Measurements from ENCODE around the gene CREB3L1. TPM values are rescaled to one million over a fixed set of nuclear protein-coding genes. Genes with fewer than 3 reads are reported as not detected.

The CREB3L1 gene
- total RNA-seq, 1 donor from 2014 or later, result 0.53 TPM

DNA sequence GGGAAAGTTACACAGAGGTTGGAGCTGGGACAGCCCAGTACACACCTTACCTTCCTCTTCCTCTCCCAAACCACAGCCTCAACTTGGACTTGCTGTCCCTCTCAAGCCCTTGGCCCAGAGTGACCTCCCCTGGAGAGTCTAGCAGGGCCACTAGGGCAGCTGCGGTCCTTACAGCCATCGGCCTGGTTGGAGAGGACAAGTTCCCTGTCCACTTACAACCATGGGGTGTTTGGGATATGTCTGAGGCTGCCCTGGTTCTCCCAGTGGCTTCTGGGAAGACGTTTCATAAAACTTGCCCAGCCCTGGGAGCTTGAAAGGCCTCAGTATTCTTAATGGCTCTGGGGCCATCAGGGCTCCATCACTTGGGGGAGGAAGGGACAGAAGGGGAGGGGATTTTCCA, 56.7 kb downstream of the CREB3L1 start:
- DNase-seq (ENCODE audit: low read depth), result no peak
- TF ChIP-seq, protein P1, sequence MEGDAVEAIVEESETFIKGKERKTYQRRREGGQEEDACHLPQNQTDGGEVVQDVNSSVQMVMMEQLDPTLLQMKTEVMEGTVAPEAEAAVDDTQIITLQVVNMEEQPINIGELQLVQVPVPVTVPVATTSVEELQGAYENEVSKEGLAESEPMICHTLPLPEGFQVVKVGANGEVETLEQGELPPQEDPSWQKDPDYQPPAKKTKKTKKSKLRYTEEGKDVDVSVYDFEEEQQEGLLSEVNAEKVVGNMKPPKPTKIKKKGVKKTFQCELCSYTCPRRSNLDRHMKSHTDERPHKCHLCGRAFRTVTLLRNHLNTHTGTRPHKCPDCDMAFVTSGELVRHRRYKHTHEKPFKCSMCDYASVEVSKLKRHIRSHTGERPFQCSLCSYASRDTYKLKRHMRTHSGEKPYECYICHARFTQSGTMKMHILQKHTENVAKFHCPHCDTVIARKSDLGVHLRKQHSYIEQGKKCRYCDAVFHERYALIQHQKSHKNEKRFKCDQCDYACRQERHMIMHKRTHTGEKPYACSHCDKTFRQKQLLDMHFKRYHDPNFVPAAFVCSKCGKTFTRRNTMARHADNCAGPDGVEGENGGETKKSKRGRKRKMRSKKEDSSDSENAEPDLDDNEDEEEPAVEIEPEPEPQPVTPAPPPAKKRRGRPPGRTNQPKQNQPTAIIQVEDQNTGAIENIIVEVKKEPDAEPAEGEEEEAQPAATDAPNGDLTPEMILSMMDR (IDR thresholded peaks at IDR 0.05; ENCODE audit: insufficient read depth, low read length, severe bottlenecking), result no peak
- Histone ChIP-seq H3K4me3 (ENCODE audit: low read depth, low read length) (no peak overlapping the region), H3K36me3 (ENCODE audit: control insufficient read depth, insufficient read depth, low read length) (no peaks in the 10 kb centered on the region), H3K27me3 (ENCODE audit: control insufficient read depth, insufficient read depth, low read length) (peaks cover 26% of the 10 kb centered on the region)
- FAIRE-seq, result no peak

DNA sequence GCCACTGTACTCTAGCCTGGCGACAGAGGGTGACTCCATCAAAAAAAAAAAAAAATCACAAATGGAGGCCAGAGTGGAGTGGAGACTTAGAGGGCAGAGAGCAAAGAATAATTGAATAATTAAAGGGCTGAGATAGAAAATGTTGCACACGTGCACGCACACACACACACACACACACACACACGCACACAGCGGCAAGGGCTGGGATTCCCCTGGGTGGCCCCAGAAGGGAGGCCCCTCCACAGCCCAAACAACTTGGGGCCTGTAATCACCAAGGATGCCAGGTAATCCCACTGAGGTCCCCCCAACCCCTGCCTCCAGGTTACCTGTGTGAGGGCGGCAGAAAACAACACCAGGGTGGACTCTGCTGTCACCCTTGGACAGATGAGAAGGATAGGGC, 57.8 kb downstream of the CREB3L1 start:
- TF ChIP-seq, protein P1 (IDR thresholded peaks at IDR 0.05; ENCODE audit: insufficient read depth, low read length, severe bottlenecking), result no peak
- H3K27me3 ChIP-seq (ENCODE audit: control insufficient read depth, insufficient read depth, low read length), result peaks cover 24% of the 10 kb centered on the region
- H3K4me3 ChIP-seq (ENCODE audit: low read depth, low read length), result no peak overlapping the region
- H3K36me3 ChIP-seq (ENCODE audit: control insufficient read depth, insufficient read depth, low read length), result no peaks in the 10 kb centered on the region
- no peak for FAIRE-seq
- DNase-seq (ENCODE audit: low read depth), result no peak

DNA sequence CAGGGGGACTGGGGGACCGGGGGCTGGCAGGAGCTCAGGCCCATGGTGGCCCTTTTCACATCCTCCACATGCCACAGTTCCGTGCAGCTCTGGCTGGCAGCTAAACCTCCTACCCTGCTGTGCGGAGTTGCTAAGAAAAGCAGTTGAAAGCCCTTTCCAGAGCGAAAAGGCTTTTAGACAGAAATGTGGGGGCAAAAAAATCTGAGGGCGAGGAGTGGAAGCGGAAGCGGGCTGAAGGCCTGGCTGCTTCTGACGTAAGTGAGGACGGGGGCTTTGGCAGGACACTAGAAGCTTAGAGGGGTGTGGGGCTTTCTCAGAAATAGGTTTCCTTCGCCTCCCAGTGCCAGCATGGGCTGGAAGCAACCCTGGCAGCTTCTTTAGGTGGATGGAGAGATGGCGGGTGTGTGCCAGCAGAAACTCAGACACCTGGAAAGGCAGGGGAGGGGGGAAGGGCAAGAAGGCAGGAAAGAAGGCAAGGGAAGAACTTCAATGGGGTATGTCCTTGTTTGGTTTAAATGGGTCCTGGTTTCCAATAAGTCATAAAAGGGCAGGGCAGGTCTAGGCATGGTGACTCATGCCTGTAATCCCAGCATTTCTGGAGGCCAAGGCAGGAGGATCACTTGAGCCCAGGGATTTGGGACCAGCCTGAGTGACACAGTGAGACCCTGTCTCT, 58.6 kb downstream of the CREB3L1 start:
- FAIRE-seq (no peak), DNase-seq (ENCODE audit: low read depth) (peak; percentile 26)
- H3K27me3 ChIP-seq (ENCODE audit: control insufficient read depth, insufficient read depth, low read length), result peaks cover 18% of the 10 kb centered on the region
- no peaks in the 10 kb centered on the region for H3K36me3 ChIP-seq (ENCODE audit: control insufficient read depth, insufficient read depth, low read length)
- no peak overlapping the region for H3K4me3 ChIP-seq (ENCODE audit: low read depth, low read length)
- TF ChIP-seq, protein P1 (IDR thresholded peaks at IDR 0.05; ENCODE audit: insufficient read depth, low read length, severe bottlenecking), result no peak

DNA sequence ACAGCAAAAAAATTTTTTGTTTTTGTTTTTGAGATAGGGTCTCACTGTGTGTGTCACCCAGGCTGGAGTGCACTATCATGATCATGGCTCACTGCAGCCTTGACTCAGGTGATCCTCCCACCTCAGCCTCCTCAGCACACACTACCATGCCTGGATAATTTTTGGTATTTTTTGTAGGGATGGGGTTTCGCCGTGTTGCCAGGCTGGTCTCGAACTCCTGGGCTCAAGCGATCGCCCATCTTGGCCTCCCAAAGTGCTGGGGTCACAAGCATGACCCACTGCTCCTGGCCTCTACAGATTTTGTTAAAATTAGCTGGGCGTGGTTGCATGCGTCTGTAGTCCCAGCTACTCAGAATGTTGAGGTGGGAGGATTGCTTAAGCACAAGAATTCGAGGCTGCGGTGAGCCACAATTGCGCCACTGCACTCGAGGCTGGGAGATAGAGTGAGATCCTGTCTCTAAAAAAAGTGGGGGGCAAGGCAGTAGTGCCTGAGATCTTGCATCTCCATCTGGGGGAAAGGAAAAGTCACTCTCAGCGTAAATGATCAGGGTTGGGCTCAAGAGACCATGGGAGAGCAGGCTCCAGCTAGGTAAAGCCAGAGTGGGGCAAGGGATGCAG, 59.2 kb downstream of the CREB3L1 start:
- no peak for DNase-seq (ENCODE audit: low read depth)
- FAIRE-seq, result peak; percentile 52
- peaks cover 14% of the 10 kb centered on the region for H3K27me3 ChIP-seq (ENCODE audit: control insufficient read depth, insufficient read depth, low read length)
- TF ChIP-seq, protein P1 (IDR thresholded peaks at IDR 0.05; ENCODE audit: insufficient read depth, low read length, severe bottlenecking), result no peak
- no peak overlapping the region for H3K4me3 ChIP-seq (ENCODE audit: low read depth, low read length)
- H3K36me3 ChIP-seq (ENCODE audit: control insufficient read depth, insufficient read depth, low read length), result no peaks in the 10 kb centered on the region

DNA sequence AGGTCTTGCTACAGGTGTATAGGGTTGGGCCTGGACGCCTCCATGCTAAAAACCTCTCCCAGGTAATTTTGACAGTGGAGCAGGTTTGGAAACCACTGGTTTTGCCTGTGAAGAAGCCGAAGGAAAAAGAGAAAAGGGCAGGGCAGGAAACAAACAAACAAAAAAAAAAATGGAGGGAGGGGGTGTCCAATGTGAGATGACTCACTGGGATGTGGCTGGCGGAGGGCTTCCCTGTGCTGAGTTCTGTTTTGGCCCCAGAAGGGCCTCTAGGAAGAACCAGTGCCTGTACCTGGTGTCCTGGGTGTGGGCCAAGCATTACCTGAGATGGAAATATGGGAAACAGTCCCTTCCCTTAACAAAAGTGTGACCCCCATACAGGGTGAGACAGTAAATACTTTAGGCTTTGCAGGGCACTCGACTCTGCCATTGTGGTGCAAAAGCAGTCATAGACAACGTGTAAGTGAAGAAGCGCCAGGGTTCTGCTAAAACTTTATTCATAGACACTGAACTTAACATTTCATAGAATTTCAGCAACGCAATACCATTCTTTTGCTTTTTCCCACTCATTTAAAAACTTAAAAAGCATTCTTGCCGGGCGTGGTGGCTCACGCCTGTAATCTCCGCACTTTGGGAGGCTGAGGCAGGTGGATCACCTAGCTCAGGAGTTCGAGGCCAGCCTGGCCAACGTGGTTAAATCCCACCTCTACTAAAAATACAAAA, 60.3 kb downstream of the CREB3L1 start:
- H3K4me3 ChIP-seq (ENCODE audit: low read depth, low read length), result no peak overlapping the region
- TF ChIP-seq, protein P1 (IDR thresholded peaks at IDR 0.05; ENCODE audit: insufficient read depth, low read length, severe bottlenecking), result no peak
- no peaks in the 10 kb centered on the region for H3K36me3 ChIP-seq (ENCODE audit: control insufficient read depth, insufficient read depth, low read length)
- DNase-seq (ENCODE audit: low read depth) (no peak), FAIRE-seq (no peak)
- H3K27me3 ChIP-seq (ENCODE audit: control insufficient read depth, insufficient read depth, low read length), result peaks cover 4% of the 10 kb centered on the region

All from bronchial epithelial cell (primary cell).